ENCODE measurements around the gene RAB26. TPM values are rescaled to one million over a fixed set of nuclear protein-coding genes. Genes with fewer than 3 reads are reported as not detected.

RAB26 gene
- total and polyA plus RNA-seq, 2 experiments from 2014 or later: 0.71 TPM; not detected in 1

GRCh38 chr16:2188395-2188794 lies 40.0 kb downstream of the RAB26 start:
- in situ Hi-C loops (cut with MboI): no loop called here
- 81 to 88% methylated on average over 8 of the region's 8 CpGs for WGBS, 2 experiments (ENCODE audit: low coverage in 1 of 2, low lambda C conversion rate in 2 of 2, missing lambda C conversion rate in 2 of 2)

DNA sequence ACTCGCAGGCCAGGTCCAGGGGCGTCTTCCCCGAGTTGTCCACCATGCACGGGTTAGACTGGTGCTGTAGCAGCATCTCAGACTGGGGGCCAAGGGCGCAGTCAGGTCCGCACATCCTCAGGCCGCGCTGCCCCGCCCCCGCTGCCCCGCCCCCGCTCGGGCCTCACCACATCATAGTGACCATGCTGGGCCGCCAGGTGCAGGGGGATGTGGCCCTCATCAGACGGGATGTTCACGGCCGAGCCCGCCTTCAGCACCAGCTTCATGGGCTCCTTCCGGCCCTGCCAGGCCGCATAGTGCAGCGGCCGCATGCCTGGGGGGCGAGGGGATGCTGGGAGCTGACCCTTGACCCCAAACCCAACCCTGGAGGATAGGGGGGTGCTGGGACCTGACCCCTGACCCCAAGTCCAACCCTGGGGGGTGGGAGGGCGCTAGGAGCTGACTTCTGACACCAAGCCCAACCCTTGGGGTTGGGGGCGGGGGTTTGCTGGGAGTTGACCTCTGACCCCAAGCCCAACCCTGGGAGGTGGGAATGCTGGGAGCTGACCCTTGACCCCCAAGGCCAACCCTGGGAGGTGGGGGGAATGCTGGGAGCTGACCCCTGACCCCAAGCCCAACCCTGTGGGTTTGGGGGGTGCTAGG lies 40.9 kb downstream of the RAB26 start:
- no peaks in the 10 kb centered on the region for H3K4me1 ChIP-seq (ENCODE audit: insufficient read depth)
- DNase-seq: no peak
- no peak overlapping the region for H3K4me2 ChIP-seq (ENCODE audit: unreplicated experiment)
- 70 to 78% methylated on average over 16 to 25 of the region's 25 CpGs for whole genome bisulfite sequencing, 2 experiments (ENCODE audit: low coverage in 1 of 2, low lambda C conversion rate in 2 of 2, missing lambda C conversion rate in 2 of 2)
- H3K27ac ChIP-seq: no peak overlapping the region
- no peak overlapping the region for H3K4me3 ChIP-seq
- no peaks in the 10 kb centered on the region for H3K9me3 ChIP-seq (ENCODE audit: low read depth)
- H3K36me3 ChIP-seq (ENCODE audit: low read depth): no peaks in the 10 kb centered on the region
- in situ Hi-C loops (cut with MboI): no loop called here
- H3K9ac ChIP-seq: no peak overlapping the region
- H3K27me3 ChIP-seq (replicated peaks; ENCODE audit: insufficient read depth): no peaks in the 10 kb centered on the region
- H4K20me1 ChIP-seq (ENCODE audit: insufficient read depth): no peaks in the 10 kb centered on the region
- TF ChIP-seq EZH2 (IDR thresholded peaks at IDR 0.05; ENCODE audit: insufficient read depth, poor library complexity, severe bottlenecking) (no peak), EZH2phosphoT487 (IDR thresholded peaks at IDR 0.05; ENCODE audit: insufficient read depth, low read depth) (no peak)
- no peak overlapping the region for H2AFZ ChIP-seq
- H3K79me2 ChIP-seq (ENCODE audit: insufficient read depth): no peaks in the 10 kb centered on the region
- H3F3A ChIP-seq (ENCODE audit: insufficient read depth): no peaks in the 10 kb centered on the region
- no peaks in the 10 kb centered on the region for H3K9me2 ChIP-seq (ENCODE audit: insufficient read depth)

More at GRCh38 chr16:2188395-2188794, 40.0 kb downstream of the RAB26 start:
- DNase-seq: no peak
- Histone ChIP-seq H3K79me2 (ENCODE audit: insufficient read depth) (no peaks in the 10 kb centered on the region), H3K4me1 (ENCODE audit: insufficient read depth) (no peaks in the 10 kb centered on the region), H3K27me3 (replicated peaks; ENCODE audit: insufficient read depth) (no peaks in the 10 kb centered on the region), H3F3A (ENCODE audit: insufficient read depth) (no peaks in the 10 kb centered on the region), H3K9me2 (ENCODE audit: insufficient read depth) (no peaks in the 10 kb centered on the region), H4K20me1 (ENCODE audit: insufficient read depth) (no peaks in the 10 kb centered on the region), H3K4me3 (no peak overlapping the region), H3K36me3 (ENCODE audit: low read depth) (no peaks in the 10 kb centered on the region), H2AFZ (no peak overlapping the region), H3K4me2 (ENCODE audit: unreplicated experiment) (no peak overlapping the region), H3K9me3 (ENCODE audit: low read depth) (no peaks in the 10 kb centered on the region), H3K9ac (no peak overlapping the region), H3K27ac (no peak overlapping the region)
- TF ChIP-seq EZH2phosphoT487 (IDR thresholded peaks at IDR 0.05; ENCODE audit: insufficient read depth, low read depth): no peak
- TF ChIP-seq EZH2 (IDR thresholded peaks at IDR 0.05; ENCODE audit: insufficient read depth, poor library complexity, severe bottlenecking): no peak

GRCh38 chr16:2190002-2190658 lies 41.7 kb downstream of the RAB26 start:
- H3K79me2 ChIP-seq (ENCODE audit: insufficient read depth): no peaks in the 10 kb centered on the region
- H3K9me3 ChIP-seq (ENCODE audit: low read depth): no peaks in the 10 kb centered on the region
- peaks cover 7% of the 10 kb centered on the region for H3K27me3 ChIP-seq (replicated peaks; ENCODE audit: insufficient read depth)
- H3F3A ChIP-seq (ENCODE audit: insufficient read depth): no peaks in the 10 kb centered on the region
- H3K9me2 ChIP-seq (ENCODE audit: insufficient read depth): no peaks in the 10 kb centered on the region
- H3K27ac ChIP-seq: no peak overlapping the region
- H3K4me2 ChIP-seq (ENCODE audit: unreplicated experiment): no peak overlapping the region
- no peak for DNase-seq
- TF ChIP-seq EZH2 (IDR thresholded peaks at IDR 0.05; ENCODE audit: insufficient read depth, poor library complexity, severe bottlenecking) (no peak), EZH2phosphoT487 (IDR thresholded peaks at IDR 0.05; ENCODE audit: insufficient read depth, low read depth) (no peak)
- H3K9ac ChIP-seq: no peak overlapping the region
- 73 to 74% methylated on average over 21 to 24 of the region's 24 CpGs for WGBS, 2 experiments (ENCODE audit: low coverage in 1 of 2, low lambda C conversion rate in 2 of 2, missing lambda C conversion rate in 2 of 2)
- no peaks in the 10 kb centered on the region for H3K36me3 ChIP-seq (ENCODE audit: low read depth)
- in situ Hi-C loops (cut with MboI): no loop called here
- H3K4me1 ChIP-seq (ENCODE audit: insufficient read depth): no peaks in the 10 kb centered on the region
- H2AFZ ChIP-seq: no peak overlapping the region
- H4K20me1 ChIP-seq (ENCODE audit: insufficient read depth): no peaks in the 10 kb centered on the region
- no peak overlapping the region for H3K4me3 ChIP-seq

- H3K27ac ChIP-seq: no peak overlapping the region
- no peak overlapping the region for H3K9ac ChIP-seq
- no peaks in the 10 kb centered on the region for H3K9me2 ChIP-seq (ENCODE audit: insufficient read depth)
- no peaks in the 10 kb centered on the region for H3K36me3 ChIP-seq (ENCODE audit: low read depth)
- in situ Hi-C loops (cut with MboI): no loop called here
- TF ChIP-seq EZH2 (IDR thresholded peaks at IDR 0.05; ENCODE audit: insufficient read depth, poor library complexity, severe bottlenecking) (no peak), EZH2phosphoT487 (IDR thresholded peaks at IDR 0.05; ENCODE audit: insufficient read depth, low read depth) (no peak)
- no peaks in the 10 kb centered on the region for H3K9me3 ChIP-seq (ENCODE audit: low read depth)
- no peak overlapping the region for H3K4me3 ChIP-seq
- DNase-seq: no peak
- WGBS, 2 experiments (ENCODE audit: low coverage in 1 of 2, low lambda C conversion rate in 2 of 2, missing lambda C conversion rate in 2 of 2): 62 to 66% methylated on average over 10 to 15 of the region's 25 CpGs
- H3K27me3 ChIP-seq (replicated peaks; ENCODE audit: insufficient read depth): peaks cover 15% of the 10 kb centered on the region
- no peaks in the 10 kb centered on the region for H3K79me2 ChIP-seq (ENCODE audit: insufficient read depth)
- H3K4me2 ChIP-seq (ENCODE audit: unreplicated experiment): no peak overlapping the region
- H3K4me1 ChIP-seq (ENCODE audit: insufficient read depth): no peaks in the 10 kb centered on the region
- H2AFZ ChIP-seq: no peak overlapping the region
- H4K20me1 ChIP-seq (ENCODE audit: insufficient read depth): no peaks in the 10 kb centered on the region
- H3F3A ChIP-seq (ENCODE audit: insufficient read depth): no peaks in the 10 kb centered on the region
Observed at GRCh38 chr16:2190659-2191445, 42.4 kb downstream of the RAB26 start.
